ENCODE results near the gene SEMA6B.

SEMA6B gene

DNA sequence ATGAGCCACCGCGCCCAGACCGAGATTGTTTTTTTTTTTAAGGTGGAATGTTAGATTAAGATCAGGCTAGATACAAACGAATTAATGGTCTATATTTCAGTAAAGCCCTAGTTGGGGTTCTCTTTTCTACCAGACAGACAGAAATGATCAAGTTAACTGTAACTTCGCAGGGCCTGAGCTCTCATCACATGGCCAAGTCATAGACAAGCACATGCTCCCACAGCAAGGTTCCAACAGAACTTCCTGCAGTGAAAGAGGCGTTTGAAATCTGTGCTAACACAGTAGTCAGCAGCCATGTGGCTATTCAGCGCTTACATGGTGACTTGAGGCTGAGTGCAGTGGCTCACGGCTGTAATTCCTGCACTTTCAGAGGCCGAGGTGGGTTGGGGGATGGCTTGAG is 34.7 kb upstream of the SEMA6B start:
- TF ChIP-seq POLR2A (IDR thresholded peaks at IDR 0.05; ENCODE audit: low read length) (no peak), GATA1 (IDR thresholded peaks at IDR 0.05; ENCODE audit: low read depth, low read length) (no peak)

DNA sequence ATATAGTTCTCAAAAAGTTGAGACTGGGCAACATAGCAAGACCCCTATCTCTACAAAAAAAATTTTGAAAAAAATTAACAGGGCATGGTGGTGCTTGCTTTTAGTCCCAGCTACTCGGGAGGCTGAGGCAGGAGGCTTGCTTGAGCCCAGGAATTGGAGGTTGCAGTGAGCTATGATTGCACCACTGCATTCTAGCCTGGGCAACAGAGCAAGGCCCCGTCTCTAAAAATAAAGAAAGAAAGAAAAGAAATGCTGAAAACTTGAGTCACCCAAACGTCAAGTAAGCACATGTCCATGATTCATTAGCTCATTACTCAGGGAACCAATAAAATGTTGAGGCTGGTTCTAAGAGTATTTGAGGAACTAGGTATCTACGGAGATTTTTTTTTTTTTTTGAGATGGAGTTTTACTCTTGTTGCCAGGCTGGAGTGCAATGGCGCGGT is 33.9 kb upstream of the SEMA6B start:
- no peak for TF ChIP-seq GATA1 (IDR thresholded peaks at IDR 0.05; ENCODE audit: low read depth, low read length)
- TF ChIP-seq POLR2A (IDR thresholded peaks at IDR 0.05; ENCODE audit: low read length) = no peak
- DNase-seq = no peak

More for the DNA sequence above, 34.7 kb upstream of the SEMA6B start:
- no peak for DNase-seq

DNA sequence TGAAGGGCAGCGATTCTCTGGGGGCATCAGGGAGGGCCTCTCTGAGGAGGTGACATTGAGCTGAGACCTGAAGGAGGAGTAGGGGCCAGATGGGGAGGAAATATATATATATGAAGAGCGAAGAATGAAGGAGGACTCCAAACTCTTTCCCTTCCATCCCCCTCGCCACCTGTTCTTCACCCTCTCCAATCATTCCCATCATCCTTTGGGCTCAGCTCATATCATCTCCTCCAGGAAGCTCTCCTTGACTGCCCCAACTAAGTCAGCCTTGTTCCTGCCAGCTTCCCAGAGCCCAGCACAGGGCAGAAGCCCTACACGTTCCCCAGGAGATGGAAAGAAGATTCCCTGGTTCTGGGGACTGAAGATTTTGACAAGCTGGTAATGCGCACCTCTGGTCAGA is 33.0 kb upstream of the SEMA6B start:
- no peak for DNase-seq
- no peak for TF ChIP-seq GATA1 (IDR thresholded peaks at IDR 0.05; ENCODE audit: low read depth, low read length)
- no peak for TF ChIP-seq POLR2A (IDR thresholded peaks at IDR 0.05; ENCODE audit: low read length)

DNA sequence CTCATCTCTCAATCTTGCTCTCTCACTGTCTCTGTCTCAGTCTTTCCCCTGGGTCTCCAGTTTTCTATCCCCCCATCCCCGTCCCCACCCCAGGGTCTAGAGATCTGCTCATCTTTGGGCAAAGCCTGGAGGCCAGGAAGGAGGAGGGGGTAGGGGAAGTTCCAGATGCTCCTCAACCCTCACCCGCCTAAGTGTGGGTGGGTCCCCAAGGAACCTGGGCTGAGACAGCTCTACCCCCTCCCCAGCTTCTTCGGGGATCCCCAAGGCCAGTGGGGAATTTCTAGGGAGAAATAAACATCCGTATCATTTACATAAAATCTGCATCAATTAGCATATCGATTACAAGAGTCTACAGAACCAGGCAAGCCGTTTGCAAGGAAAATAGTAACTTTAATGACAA is 31.8 kb upstream of the SEMA6B start:
- no peak for DNase-seq

DNA sequence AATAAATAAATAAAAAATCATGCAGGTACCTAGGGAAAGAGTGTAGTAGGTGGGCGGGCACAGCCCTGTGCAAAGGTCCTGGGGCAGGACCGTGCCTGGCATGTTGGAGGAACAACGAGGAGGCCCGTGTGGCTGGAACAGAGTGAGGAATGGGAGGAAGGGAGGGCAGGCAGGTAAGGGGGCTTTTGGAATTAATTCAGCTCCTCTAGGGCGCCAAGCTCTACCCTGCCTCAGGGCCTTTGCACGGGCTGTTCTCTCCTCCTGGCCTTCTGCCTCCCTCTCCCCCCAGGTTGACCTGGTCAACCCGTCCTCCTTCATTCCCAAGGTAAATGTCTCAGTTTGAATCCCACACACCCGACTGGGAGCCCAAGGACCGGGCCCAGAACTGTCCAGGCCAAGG is 31.1 kb upstream of the SEMA6B start:
- TF ChIP-seq POLR2A (IDR thresholded peaks at IDR 0.05; ENCODE audit: low read length) = no peak
- TF ChIP-seq GATA1 (IDR thresholded peaks at IDR 0.05; ENCODE audit: low read depth, low read length) = no peak
- no peak for DNase-seq

More for the DNA sequence above, 31.8 kb upstream of the SEMA6B start:
- no peak for TF ChIP-seq POLR2A (IDR thresholded peaks at IDR 0.05; ENCODE audit: low read length)
- no peak for TF ChIP-seq GATA1 (IDR thresholded peaks at IDR 0.05; ENCODE audit: low read depth, low read length)

DNA sequence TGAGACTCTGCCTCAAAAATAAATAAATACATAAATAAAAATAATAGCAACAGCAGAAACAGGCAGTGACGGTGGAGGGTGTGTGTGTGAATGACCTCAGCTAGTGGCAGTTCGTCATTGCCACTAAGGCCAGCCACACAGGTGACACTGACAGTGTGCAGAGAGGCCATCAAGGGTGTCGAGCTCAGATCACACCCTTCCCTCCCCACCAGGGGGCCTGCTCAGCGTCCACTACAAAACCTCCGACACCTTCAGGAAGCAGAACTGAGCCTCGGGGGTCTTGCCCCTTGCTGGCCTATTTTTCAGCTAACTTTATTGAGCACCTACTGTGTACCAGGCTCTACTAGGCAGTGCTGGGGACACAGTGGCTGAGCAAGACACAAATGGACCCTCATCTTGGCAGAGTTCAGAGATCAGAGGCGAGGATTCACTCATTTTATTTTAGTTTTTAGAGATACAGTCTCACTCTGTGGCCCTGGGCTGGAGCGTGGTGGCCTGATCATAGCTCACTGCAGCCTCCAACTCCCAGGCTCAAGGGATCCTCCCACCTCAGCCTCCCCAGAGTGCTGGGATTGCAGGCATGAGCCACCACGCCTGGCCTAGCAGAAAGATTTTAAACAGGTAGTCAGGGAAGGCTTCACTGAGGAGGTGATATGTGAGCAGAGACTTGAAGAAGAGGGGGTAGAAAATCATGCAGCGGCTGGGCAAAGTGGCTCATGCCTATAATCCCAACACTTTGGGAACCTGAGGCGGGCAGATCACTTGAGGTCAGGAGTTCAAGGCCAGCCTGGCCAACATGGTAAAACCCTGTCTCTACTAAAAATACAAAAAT is 30.3 kb upstream of the SEMA6B start:
- TF ChIP-seq GATA1 (IDR thresholded peaks at IDR 0.05; ENCODE audit: low read depth, low read length) (no peak), POLR2A (IDR thresholded peaks at IDR 0.05; ENCODE audit: low read length) (no peak)
- peak; percentile 31 to 35 for DNase-seq

DNA sequence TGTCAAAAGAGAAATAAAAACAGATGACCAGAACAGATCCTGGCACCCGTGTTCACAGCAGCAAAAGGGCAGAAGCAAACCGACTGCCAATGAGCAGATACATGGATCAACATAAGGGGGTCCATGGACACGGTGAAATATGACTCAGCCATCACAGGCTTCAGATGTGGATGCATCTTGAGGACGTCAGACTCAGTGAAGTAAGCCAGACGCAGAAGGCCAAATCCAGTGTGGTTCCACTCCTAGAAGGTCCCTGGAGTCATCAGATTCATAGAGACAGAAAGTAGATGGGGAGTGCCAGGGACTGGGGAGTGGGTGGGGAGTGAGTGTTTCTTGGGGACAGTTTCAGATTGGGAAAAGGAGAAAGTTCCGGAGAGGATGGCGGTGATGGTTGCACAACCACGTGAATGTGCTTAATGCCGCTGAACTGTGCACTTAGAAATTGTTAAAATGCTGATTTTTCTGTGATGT is 28.8 kb upstream of the SEMA6B start:
- DNase-seq = no peak
- TF ChIP-seq POLR2A (IDR thresholded peaks at IDR 0.05; ENCODE audit: low read length) = no peak
- TF ChIP-seq GATA1 (IDR thresholded peaks at IDR 0.05; ENCODE audit: low read depth, low read length) = no peak

DNA sequence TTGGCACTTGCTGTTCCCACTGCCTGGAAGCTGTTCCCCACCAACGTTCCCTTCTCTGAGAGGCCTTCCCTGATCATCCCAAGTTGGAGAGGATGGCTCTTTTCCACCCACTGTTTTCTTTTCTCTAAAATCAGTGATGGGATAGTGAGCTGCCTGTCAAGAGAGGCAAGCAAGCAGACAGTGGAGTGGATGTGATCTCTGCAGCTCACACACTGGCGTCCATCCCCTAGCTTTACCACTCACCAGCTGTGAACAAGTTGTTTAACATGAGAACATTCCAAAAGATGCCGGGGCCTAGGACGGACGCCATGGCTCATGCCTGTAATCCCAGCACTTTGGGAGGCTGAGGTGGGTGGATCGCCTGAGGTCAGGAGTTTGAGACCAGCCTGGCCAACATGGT is 28.0 kb upstream of the SEMA6B start:
- DNase-seq = no peak
- TF ChIP-seq POLR2A (IDR thresholded peaks at IDR 0.05; ENCODE audit: low read length) = no peak
- no peak for TF ChIP-seq GATA1 (IDR thresholded peaks at IDR 0.05; ENCODE audit: low read depth, low read length)

DNA sequence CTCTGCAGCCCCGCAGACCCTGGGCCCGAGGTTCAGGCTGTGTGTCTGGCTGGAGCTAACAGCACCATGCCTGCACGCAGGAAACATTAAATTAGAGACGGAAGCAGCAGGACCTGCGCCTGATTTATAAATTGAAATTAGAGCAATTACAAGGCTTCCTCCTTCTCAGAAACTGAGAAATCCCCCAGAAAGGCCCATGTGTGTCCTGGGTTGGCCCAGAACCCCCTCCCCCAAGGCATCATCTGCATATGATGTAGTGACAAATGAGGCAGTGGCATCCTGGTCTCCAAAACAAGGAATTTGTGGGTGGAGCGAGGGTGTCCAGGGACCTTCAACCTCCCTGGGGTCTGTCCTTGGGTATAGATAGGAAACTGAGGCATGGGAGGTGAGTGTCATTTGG is 27.2 kb upstream of the SEMA6B start:
- no peak for TF ChIP-seq GATA1 (IDR thresholded peaks at IDR 0.05; ENCODE audit: low read depth, low read length)
- no peak for TF ChIP-seq POLR2A (IDR thresholded peaks at IDR 0.05; ENCODE audit: low read length)
- DNase-seq = no peak

DNA sequence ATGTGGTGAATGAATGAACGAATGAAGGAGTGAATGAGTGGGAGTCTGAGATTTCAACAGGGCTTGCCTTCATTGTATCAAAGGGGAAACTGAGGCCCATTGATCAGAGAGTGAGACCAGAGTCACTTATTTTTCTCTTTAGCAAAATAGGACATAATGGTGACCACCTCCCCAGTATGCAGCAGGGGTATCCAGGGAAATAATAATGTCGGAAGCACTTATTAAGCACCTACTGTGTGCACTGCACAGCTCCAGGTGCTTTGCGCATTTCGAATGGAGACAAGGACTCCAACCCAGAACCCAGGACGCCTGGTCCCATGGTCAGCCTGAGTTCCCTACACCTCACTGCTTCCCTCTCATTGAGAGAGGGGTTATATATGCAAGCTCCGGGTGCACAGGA is 26.8 kb upstream of the SEMA6B start:
- DNase-seq = no peak
- TF ChIP-seq GATA1 (IDR thresholded peaks at IDR 0.05; ENCODE audit: low read depth, low read length) = no peak
- no peak for TF ChIP-seq POLR2A (IDR thresholded peaks at IDR 0.05; ENCODE audit: low read length)

DNA sequence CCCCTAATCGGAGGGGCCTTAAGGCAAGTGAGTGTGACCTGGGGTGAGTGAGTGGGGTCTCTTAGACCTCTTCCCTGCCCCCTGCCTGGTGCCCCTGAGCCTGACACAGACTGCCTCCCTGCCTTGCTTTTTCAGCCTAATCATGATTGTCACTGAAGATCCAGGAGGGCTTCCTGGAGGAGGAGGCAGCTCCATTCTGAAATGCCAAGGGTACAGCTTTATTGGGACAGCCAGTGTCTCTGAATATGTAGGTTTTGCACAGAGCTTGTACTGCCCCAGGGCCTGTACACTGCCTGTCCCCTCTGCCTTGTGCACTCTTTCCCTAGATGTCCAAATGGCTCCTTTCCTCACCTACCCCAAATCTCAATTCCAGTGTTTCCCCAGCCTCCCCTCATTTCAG is 26.1 kb upstream of the SEMA6B start:
- TF ChIP-seq POLR2A (IDR thresholded peaks at IDR 0.05; ENCODE audit: low read length) (no peak), GATA1 (IDR thresholded peaks at IDR 0.05; ENCODE audit: low read depth, low read length) (no peak)
- no peak for DNase-seq

DNA sequence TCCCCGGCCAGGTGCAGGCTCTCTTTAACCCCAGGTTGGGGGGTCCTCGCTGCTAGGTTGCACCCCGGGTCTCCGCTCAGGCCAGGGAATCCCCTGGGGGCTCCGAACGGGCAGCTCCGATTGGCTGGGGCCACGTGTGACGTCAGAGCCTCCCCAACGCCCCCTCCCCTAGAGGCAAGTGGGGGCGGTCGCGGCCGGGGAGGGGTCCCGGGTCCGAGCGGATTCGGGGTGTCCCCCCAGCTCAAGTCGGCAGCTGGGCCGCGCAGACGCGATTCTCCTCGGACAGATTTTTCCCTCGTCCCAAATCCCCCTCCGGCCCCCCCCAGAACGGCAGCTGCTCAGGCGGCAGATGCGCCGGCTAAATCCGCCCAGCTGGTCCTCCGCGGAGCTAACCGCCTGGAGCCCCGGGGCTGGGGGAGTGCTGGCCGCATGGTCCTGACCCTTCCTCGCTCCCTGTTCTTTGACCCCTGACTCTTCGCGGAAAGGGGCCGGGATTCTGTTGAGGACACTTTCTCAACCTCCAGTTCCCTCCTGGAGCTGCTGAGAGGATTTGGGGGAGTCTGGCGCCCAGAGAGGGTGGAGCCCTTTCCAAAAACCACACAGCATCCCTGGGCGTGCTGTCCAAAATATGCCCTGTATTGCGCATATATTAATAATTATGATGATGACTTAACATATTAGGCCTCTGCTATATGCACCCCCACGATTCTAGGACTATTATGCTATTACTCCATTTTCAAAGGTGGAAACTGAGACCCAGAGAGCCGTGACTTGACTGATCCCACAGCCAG is 25.4 kb upstream of the SEMA6B start:
- no peak for DNase-seq

DNA sequence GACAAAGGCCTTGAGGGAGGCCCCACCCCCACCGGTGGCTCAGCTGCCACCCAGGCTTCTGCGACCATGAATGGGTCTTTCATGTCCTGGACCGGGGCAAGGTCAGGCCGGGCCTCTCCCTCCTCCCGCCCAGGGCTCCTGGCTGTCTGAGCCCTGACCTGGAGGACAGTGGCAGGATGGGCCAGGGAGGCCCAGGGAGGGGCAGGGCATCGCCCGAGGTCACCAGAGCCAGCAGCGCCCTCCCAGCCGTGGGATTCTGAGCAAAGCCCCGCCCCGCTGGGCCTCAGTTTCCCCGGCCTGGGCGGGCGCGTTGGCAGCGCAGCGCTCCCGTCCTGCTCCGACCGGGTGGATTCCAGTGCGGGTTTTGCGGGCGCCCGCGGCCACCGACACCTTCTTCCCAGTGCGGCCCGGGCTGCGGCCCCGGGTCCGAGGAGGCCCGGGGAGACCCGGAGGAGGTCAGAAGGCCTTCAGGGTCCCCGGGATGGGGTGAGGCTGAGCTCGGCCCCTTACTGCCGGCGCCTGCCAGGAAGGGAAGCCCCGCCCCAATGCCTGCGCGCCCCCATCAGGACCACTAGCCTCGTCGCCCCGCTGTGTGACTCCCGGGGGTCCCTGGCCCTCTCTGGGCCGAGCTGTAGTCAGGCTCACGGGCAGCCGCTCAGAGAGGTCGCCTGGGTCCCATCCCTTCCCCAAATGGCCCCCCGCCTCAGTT is 24.6 kb upstream of the SEMA6B start:
- DNase-seq = peak in 1 of 2 experiments; percentile 36
- TF ChIP-seq GATA1 (IDR thresholded peaks at IDR 0.05; ENCODE audit: low read depth, low read length) (no peak), POLR2A (IDR thresholded peaks at IDR 0.05; ENCODE audit: low read length) (no peak)

More for the DNA sequence above, 25.4 kb upstream of the SEMA6B start:
- TF ChIP-seq POLR2A (IDR thresholded peaks at IDR 0.05; ENCODE audit: low read length) = no peak
- TF ChIP-seq GATA1 (IDR thresholded peaks at IDR 0.05; ENCODE audit: low read depth, low read length) = no peak
